ENCODE measurements around the gene SYNGAP1. TPM values are rescaled to one million over a fixed set of nuclear protein-coding genes. Genes with fewer than 3 reads are reported as not detected.
A peak's percentile ranks its signal among the peaks of the same experiment; 100 is the strongest.

Gene SYNGAP1
- total and polyA plus RNA-seq, 2 of the 8 experiments (the other 6 are each of a cell fraction or from before 2014, with no cell fraction given): 31.0 to 101 TPM

DNA sequence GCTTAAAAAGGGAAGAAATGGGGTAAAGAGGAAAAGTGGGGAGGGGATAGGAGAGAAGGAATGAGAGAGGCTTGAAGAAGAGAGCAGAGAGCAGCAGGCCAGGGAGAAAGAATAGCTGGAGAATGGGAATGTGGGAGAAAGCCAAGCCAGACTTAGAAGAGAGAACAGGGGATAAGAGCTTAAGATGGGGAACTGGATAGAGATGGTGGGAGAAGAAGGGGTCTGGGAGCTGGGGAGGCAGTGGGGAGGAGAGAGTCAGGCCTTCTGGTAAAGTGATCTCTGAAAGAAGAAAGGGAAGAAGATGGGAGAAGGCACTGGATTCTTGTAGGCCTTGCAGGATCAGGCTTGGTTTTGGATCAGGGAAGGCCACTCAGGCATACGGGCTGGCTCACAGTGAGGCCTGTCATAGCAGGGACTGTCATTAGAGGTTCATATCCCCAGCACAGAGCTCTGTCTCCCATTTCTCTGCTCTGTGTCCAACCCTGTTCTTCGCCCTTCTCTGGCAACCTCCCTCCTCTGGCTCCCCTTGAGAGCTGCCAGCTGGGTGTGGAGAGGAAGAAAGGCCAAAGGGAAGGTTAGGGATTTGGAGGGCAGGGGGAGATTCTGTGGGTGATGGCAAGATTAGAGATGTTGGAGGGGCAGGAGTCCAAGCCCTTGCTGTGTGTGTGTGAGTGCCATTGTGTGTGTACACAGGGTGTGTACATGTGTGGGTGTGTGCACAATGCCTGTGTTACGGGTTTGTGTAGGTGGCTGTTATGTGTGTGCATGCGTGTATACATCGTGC lies 9.3 kb downstream of the SYNGAP1 start:
- H3K9ac ChIP-seq (replicated peaks in 1 of 4; ENCODE audit: extremely low read depth in 1 of 4, low read depth in 3 of 4, low read length in 3 of 4): no peak overlapping the region
- peak overlapping the region; percentile 38; the same call in 1 of the 2 replicates for H2BK20ac ChIP-seq (ENCODE audit: low read length)
- peaks cover 15 to 51% (median 29%) of the 10 kb centered on the region in 4 experiments for H3K4me1 ChIP-seq (replicated peaks in 1 of 4; ENCODE audit: control insufficient read depth in 3 of 4, insufficient read depth in 4 of 4, low read length in 3 of 4)
- no peak overlapping the region for H3K4ac ChIP-seq (replicated peaks; ENCODE audit: insufficient read length, low read depth, low read length)
- no peak overlapping the region for H2BK120ac ChIP-seq (replicated peaks; ENCODE audit: low read depth, low read length)
- peaks cover 39% of the 10 kb centered on the region for H3K23me2 ChIP-seq (ENCODE audit: low read depth, low read length)
- H4K8ac ChIP-seq (ENCODE audit: extremely low read depth, insufficient read depth, low read length): no peak overlapping the region
- peak overlapping the region; percentile 92; the same call in 1 of the 2 replicates for H2BK5ac ChIP-seq (ENCODE audit: low read depth, low read length)
- no peaks in the 10 kb centered on the region for H3K27me3 ChIP-seq (replicated peaks in 1 of 4; ENCODE audit: control insufficient read depth in 3 of 4, extremely low read depth in 1 of 4, insufficient read depth in 3 of 4, low read length in 3 of 4)
- ChIA-PET POLR2A (ENCODE audit: partially characterized antibody) (interaction anchor here (0.5 to 14.8 kb wide), 7 partner anchors 10 to 130 kb away, joined by 3 to 381 read pairs (median 24); partner anchors contain the start of genes CUTA, PHF1, RGL2 and SYNGAP1), CTCF (ENCODE audit: partially characterized antibody) (interaction anchor here (0.6 to 4.1 kb wide), 6 partner anchors 12 to 189 kb away, joined by 3 to 22 read pairs (median 4); no protein-coding TSS in a partner anchor)
- no peak overlapping the region for H3K14ac ChIP-seq (ENCODE audit: insufficient read length)
- peak overlapping the region; percentile 79; the same call in 1 of the 2 replicates for H2AK5ac ChIP-seq (ENCODE audit: low read depth, low read length)
- peak overlapping the region in 1 of 4 experiments; percentile 58; a peak in 3 of 8 replicates for H3K4me3 ChIP-seq (ENCODE audit: extremely low read depth in 1 of 4, insufficient read depth in 2 of 4, low read depth in 3 of 4, low read length in 4 of 4)
- peak overlapping the region; percentile 65; the same call in 1 of the 2 replicates for H2BK12ac ChIP-seq (ENCODE audit: low read depth, low read length)
- H3K56ac ChIP-seq (replicated peaks; ENCODE audit: insufficient read length, low read depth, low read length): peak overlapping the region; percentile 43
- no peaks in the 10 kb centered on the region for H3K9me3 ChIP-seq (ENCODE audit: insufficient read depth in 2 of 2, low read depth in 1 of 2, low read length in 1 of 2)
- peaks cover 0 to 12% of the 10 kb centered on the region in 2 experiments for H4K20me1 ChIP-seq (replicated peaks in 1 of 2; ENCODE audit: control insufficient read depth in 1 of 2, insufficient read depth in 2 of 2, low read length in 2 of 2)
- peaks cover 13 to 64% of the 10 kb centered on the region in 2 experiments for H3K79me2 ChIP-seq (ENCODE audit: control insufficient read depth in 1 of 2, insufficient read depth in 2 of 2, low read length in 2 of 2)
- H3K27ac ChIP-seq (ENCODE audit: low read depth, low read length): no peak overlapping the region
- peak overlapping the region; percentile 100 for H2BK15ac ChIP-seq (ENCODE audit: low read length)
- no peak overlapping the region for H4K5ac ChIP-seq (ENCODE audit: insufficient read length, low read depth, low read length)
- no peak overlapping the region for H2AFZ ChIP-seq (ENCODE audit: low read length)
- no peak for FAIRE-seq
- H3K36me3 ChIP-seq (ENCODE audit: control insufficient read depth in 2 of 4, insufficient read depth in 4 of 4, low read length in 3 of 4): peaks cover 0 to 3% (median 0%) of the 10 kb centered on the region in 4 experiments; a peak in 2 of 8 replicates
- peak overlapping the region; percentile 94 for H4K91ac ChIP-seq (replicated peaks; ENCODE audit: insufficient read length, low read length)
- 0 out of 2 replicates have a peak overlapping the region, but pooled peaks have one; percentile 5 for H3K18ac ChIP-seq (ENCODE audit: extremely low read depth, low read length)
- no peak overlapping the region for H3K23ac ChIP-seq (ENCODE audit: insufficient read length)
- WGBS, 2 experiments (ENCODE audit: extremely low coverage in 1 of 2, insufficient coverage in 1 of 2, insufficient read length in 1 of 2, insufficient replicate concordance in 2 of 2, low coverage in 1 of 2, low lambda C conversion rate in 2 of 2, missing lambda C conversion rate in 1 of 2): 91% methylated on average over 5 of the region's 5 CpGs; no CpG with 5 or more reads in 1 of the 2 experiments
- peaks cover 17% of the 10 kb centered on the region for H3K79me1 ChIP-seq (ENCODE audit: low read depth, low read length)
- no peak for DNase-seq (ENCODE audit: low read depth in 1 of 2, low spot score in 2 of 2)
- H3K4me2 ChIP-seq (ENCODE audit: insufficient read depth in 1 of 2, low read depth in 2 of 2, low read length in 2 of 2): peak overlapping the region; percentile 83 to 91
- TF ChIP-seq SIN3A (conservative IDR thresholded peaks at IDR 0.05 in 1 of 2, IDR thresholded peaks at IDR 0.05 in 1 of 2; ENCODE audit: low read depth in 1 of 2, low read length in 2 of 2) (no peak), SIRT6 (IDR thresholded peaks at IDR 0.05; ENCODE audit: low read length) (no peak), FOSL1 (IDR thresholded peaks at IDR 0.05; ENCODE audit: insufficient read depth, low read depth, low read length) (no peak), BACH1 (IDR thresholded peaks at IDR 0.05; ENCODE audit: low read length) (no peak), MAX (IDR thresholded peaks at IDR 0.05) (no peak), YY1 (IDR thresholded peaks at IDR 0.05; ENCODE audit: low read depth, low read length) (no peak), CEBPB (IDR thresholded peaks at IDR 0.05; ENCODE audit: low read depth, low read length) (no peak), CBX8 (IDR thresholded peaks at IDR 0.05; ENCODE audit: borderline replicate concordance, low read depth, low read length) (no peak), GABPA (IDR thresholded peaks at IDR 0.05; ENCODE audit: borderline replicate concordance, insufficient read depth, low read length) (no peak)
- TF ChIP-seq, protein P1, sequence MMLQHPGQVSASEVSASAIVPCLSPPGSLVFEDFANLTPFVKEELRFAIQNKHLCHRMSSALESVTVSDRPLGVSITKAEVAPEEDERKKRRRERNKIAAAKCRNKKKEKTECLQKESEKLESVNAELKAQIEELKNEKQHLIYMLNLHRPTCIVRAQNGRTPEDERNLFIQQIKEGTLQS (IDR thresholded peaks at IDR 0.05; ENCODE audit: insufficient read depth, low read depth, low read length): no peak
